Daoy (cell line): ENCODE measurements around the gene HSD3B1. TPM values are rescaled to one million over a fixed set of nuclear protein-coding genes. Genes with fewer than 3 reads are reported as not detected.
"Not testable (repeated sequence)": the region's sequence is repeated elsewhere in the genome, so short reads cannot be mapped to it uniquely, and the experiment has no call there.

Experiments
- DNase-seq: peaks from one replicate; pipeline ENCODE4 v3.0.0-alpha.2; 2015; ENCODE audit warnings: low read depth
- total RNA-seq: library from RNA; depleted of rRNA; stranded (reverse); fragments of >200 nt; shearing (Covaris generic); gene quantifications from 2 replicates; pipeline ENCODE4 v1.2.3, GENCODE V29; 2014; rRNA removed

Gene HSD3B1
- total RNA-seq, 1 experiment from 2014 or later = not detected

DNA sequence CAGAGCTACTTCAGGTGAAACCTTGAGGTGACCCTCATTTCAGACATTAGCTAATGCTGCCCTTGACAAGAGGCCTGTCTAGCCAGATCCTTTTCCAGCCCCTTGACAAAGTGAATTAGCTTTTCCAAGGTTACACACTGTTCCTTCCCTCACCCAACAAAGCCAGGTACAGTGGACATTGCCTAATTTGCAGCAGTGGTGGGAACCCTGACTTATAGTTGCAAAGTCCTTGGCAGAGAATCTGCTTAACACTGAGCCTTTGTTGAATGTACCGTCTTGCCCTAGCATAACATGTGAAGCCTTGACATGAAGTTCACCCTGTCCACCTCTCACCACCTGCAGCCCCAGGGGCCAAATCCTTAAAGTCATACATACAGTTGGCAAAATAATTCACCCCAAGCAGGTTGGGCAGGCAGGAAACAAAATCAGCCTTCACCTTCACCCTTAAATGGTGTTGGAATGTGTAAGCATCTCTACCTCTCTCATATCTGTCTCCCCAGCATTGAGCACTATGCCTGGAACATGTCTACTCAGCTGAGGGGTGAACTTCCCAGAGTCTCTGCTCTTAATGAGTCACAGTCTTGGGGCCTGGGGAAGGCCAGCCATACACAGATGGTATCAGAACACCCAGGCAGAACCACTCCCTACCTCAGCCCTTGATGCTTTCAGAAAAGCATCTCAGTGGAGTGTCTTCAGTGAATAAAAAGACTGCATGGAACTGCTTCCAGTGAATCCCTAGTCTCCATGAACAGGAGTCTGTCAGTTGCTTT lies 46.5 kb downstream of the HSD3B1 start:
- DNase-seq = peak; percentile 57

GRCh38 chr1:119554183-119554582 lies 47.2 kb downstream of the HSD3B1 start:
- DNase-seq = peak; percentile 93

DNA sequence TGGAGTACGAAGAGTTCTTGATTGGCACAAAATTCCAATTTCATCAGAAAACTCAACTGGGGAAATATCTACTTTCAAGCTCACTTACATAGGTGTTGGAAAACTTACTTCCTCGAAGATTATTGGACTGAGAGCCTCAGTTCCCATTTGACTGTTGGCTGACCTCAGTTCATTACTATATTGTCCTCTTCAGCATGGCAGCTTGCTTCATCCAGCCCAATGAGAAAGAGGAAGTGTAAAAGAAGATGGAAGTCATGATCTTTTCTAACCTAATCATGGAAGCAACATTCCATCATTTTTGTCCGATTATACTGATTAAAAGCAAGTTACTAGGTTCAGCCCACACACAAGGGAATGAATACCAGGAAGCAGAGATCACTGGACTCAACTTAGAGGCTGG lies 49.4 kb downstream of the HSD3B1 start:
- no peak for DNase-seq

DNA sequence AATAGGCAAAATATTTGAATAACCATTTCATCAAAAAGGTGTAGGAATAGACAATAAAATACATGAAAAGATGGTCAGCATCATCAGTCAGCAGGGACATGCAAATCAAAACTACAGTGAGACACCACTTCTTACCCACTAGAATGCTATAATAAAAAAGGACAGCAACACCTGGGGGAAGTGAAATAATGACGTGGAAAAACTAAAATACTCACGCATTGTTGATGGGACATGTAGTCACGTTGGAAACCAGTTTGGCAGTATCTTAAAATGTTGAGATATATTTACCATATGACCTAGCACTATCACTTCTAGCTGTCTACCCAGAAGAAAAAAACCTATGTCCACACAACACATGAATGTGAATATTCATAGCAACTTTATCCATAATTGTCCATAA lies 53.4 kb downstream of the HSD3B1 start:
- not testable (repeated sequence) for DNase-seq

DNA sequence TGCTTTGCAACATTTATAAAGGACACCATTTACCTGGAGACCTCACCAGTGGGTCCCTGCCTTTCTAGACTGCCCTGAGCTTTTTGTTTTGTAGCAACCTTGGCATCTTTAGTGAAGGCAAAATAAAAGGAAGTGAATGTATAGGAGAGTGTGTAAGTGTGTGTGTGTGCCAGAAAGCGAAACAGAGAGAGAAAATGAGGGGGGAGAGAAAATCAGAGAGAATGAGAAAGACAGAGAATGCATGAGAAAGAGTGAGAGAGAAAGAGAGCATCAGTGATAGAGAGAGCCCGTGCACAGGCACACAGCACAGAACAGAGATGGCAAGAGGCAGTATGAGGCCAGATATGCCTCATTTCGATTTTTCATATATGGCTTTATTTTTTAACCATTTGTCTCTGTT lies 57.5 kb downstream of the HSD3B1 start:
- DNase-seq = no peak

Other genes starting within 250 kb of the HSD3B1 start
- gene HAO2, start 138.4 kb upstream of the HSD3B1 start, total RNA-seq = not detected in 2 replicates
- not detected in 2 replicates for gene HSD3B2, start 92.1 kb upstream of the HSD3B1 start, total RNA-seq
- 16.6 and 18.1 TPM in 2 replicates for gene ZNF697, start 141.1 kb downstream of the HSD3B1 start, total RNA-seq
- 140 and 166 TPM in 2 replicates for gene PHGDH, start 204.7 kb downstream of the HSD3B1 start, total RNA-seq